A549 (cell line): ENCODE measurements around the gene SGTB. TPM values are rescaled to one million over a fixed set of nuclear protein-coding genes. Genes with fewer than 3 reads are reported as not detected.
A peak's percentile ranks its signal among the peaks of the same experiment; 100 is the strongest.

ENCODE experiments used
- ATAC-seq, 2 experiments: fragments of 200-7000 bp in 1 of 2; fragments of >200 bp in 1 of 2; cut with Nextera tagmentation in 1 of 2; cut with Tn5 transposase in 1 of 2; 3 replicates each; pipeline versions ENCODE4 v1.8.0 to v1.9.1; 2018 to 2020; ENCODE audit warnings: mild to moderate bottlenecking in 1 of 2, moderate library complexity in 1 of 2
- CTCF ChIA-PET: fragments of 300-600 bp; sonication (Branson Sonifier 250); formaldehyde crosslinking; extraction: SDS; loops from one replicate; lab custom pipeline; 2021; ENCODE audit warnings: antibody characterized with exemption, inconsistent platforms; lab: Yijun Ruan, JAX
- POLR2A ChIA-PET: fragments of 350-600 bp; formaldehyde crosslinking; extraction: SDS; loops from one replicate; lab custom pipeline; 2021; ENCODE audit warnings: antibody characterized with exemption, inconsistent platforms; lab: Yijun Ruan, JAX
- DNase-seq, 2 experiments: peaks; one replicate each; pipeline versions ENCODE4 v3.0.0 to v3.0.0-alpha.2; 2011 to 2016; ENCODE audit warnings: low read depth in 1 of 2, low spot score in 1 of 2
- FAIRE-seq: peaks from 2 replicates; lab custom pipeline; 2011; peaks lifted over from hg19 to GRCh38; lab: Jason Lieb, UNC
- H3K27ac ChIP-seq, 2 experiments: fragments of >200 bp; sonication (Bioruptor Twin); formaldehyde crosslinking; 3 replicates each; pipeline ENCODE4 v1.5.1; 2016 to 2017
- H3K4me1 ChIP-seq: fragments of >200 bp; sonication (Bioruptor Twin); formaldehyde crosslinking; 3 replicates; pipeline ENCODE4 v1.6.1; 2016
- H3K4me2 ChIP-seq: fragments of >200 bp; sonication (Bioruptor Twin); formaldehyde crosslinking; 3 replicates; pipeline ENCODE4 v1.6.1; 2016
- H3K4me3 ChIP-seq: fragments of >200 bp; sonication (Bioruptor Twin); formaldehyde crosslinking; 3 replicates; pipeline ENCODE4 v1.5.1; 2016
- H3K9me3 ChIP-seq: fragments of >200 bp; sonication (Bioruptor Twin); formaldehyde crosslinking; 3 replicates; pipeline ENCODE4 v1.6.1; 2016
- CHD2 ChIP-seq: fragments of 150-350 bp; IDR thresholded peaks from 2 replicates; pipeline ENCODE4 v1.6.1; 2014; ENCODE audit warnings: low read length; ENCODE audit not compliant: partially characterized antibody
- E2F6 ChIP-seq: IDR thresholded peaks from 2 replicates; pipeline ENCODE4 v1.6.1; 2012; ENCODE audit warnings: low read depth, borderline replicate concordance
- EHF ChIP-seq: fragments of 250-450 bp; sonication (Bioruptor Pico); IDR thresholded peaks from 2 replicates; pipeline ENCODE4 v1.5.0; 2020; ENCODE audit warnings: mild to moderate bottlenecking
- EHMT2 ChIP-seq: fragments of 200-600 bp; sonication (generic); IDR thresholded peaks from 2 replicates; pipeline ENCODE4 v1.6.1; 2016; ENCODE audit warnings: antibody characterized with exemption, low read depth, mild to moderate bottlenecking, moderate library complexity
- ESRRA ChIP-seq: fragments of 150-350 bp; IDR thresholded peaks from 2 replicates; pipeline ENCODE4 v1.6.1; 2014; ENCODE audit warnings: mild to moderate bottlenecking, low read length, borderline replicate concordance
- GATA3 ChIP-seq: IDR thresholded peaks from 2 replicates; pipeline ENCODE4 v1.6.1; 2012; ENCODE audit warnings: borderline replicate concordance
- HMGXB4 ChIP-seq: fragments of 250-450 bp; sonication (Bioruptor Pico); IDR thresholded peaks from 2 replicates; pipeline ENCODE4 v1.5.0; 2021; ENCODE audit warnings: mild to moderate bottlenecking, moderate library complexity, borderline replicate concordance
- HOXB13 ChIP-seq: fragments of 250-450 bp; sonication (Bioruptor Pico); IDR thresholded peaks from 2 replicates; pipeline ENCODE4 v1.5.0; 2020; ENCODE audit warnings: low read depth, mild to moderate bottlenecking, moderate library complexity
- HOXB5 ChIP-seq: fragments of 250-450 bp; sonication (Bioruptor Pico); IDR thresholded peaks from 2 replicates; pipeline ENCODE4 v1.5.0; 2020; ENCODE audit warnings: mild to moderate bottlenecking, moderate library complexity
- JUN ChIP-seq, 2 experiments: fragments of >200 bp; sonication (Bioruptor Twin); formaldehyde crosslinking; IDR thresholded peaks; 2 replicates in 1 of 2; 3 replicates in 1 of 2; pipeline ENCODE4 v1.6.1; 2016 to 2017
- JUNB ChIP-seq: fragments of >200 bp; sonication (Bioruptor Twin); formaldehyde crosslinking; IDR thresholded peaks from 2 replicates; pipeline ENCODE4 v1.6.1; 2016
- KDM1A ChIP-seq: fragments of 200-600 bp; sonication (generic); IDR thresholded peaks from 2 replicates; pipeline ENCODE4 v1.6.1; 2016; ENCODE audit warnings: low read depth, mild to moderate bottlenecking
- KDM5A ChIP-seq: fragments of 200-600 bp; sonication (generic); IDR thresholded peaks from 2 replicates; pipeline ENCODE4 v1.6.1; 2016; ENCODE audit warnings: antibody characterized with exemption, mild to moderate bottlenecking
- MAZ ChIP-seq: fragments of 150-350 bp; IDR thresholded peaks from 2 replicates; pipeline ENCODE4 v1.6.1; 2014; ENCODE audit warnings: antibody characterized with exemption, low read depth, low read length, borderline replicate concordance
- MYC ChIP-seq: IDR thresholded peaks from 2 replicates; pipeline ENCODE4 v1.6.1; 2012; ENCODE audit warnings: mild to moderate bottlenecking, inconsistent platforms, low read length, improper control_type of control experiment, borderline replicate concordance
- PHF8 ChIP-seq: fragments of 200-600 bp; sonication (generic); IDR thresholded peaks from 2 replicates; pipeline ENCODE4 v1.6.1; 2016; ENCODE audit warnings: low read depth, mild to moderate bottlenecking, antibody characterized with exemption, moderate library complexity, borderline replicate concordance
- POLR2A ChIP-seq: IDR thresholded peaks from 2 replicates; pipeline ENCODE4 v1.6.1; 2012; ENCODE audit warnings: mild to moderate bottlenecking, low read length
- SMC3 ChIP-seq: fragments of >200 bp; sonication (Bioruptor Twin); formaldehyde crosslinking; IDR thresholded peaks from 3 replicates; pipeline ENCODE4 v1.6.1; 2018; ENCODE audit warnings: inconsistent platforms
- TFCP2L1 ChIP-seq: fragments of 250-450 bp; sonication (Bioruptor Pico); IDR thresholded peaks from 2 replicates; pipeline ENCODE4 v1.5.0; 2021; ENCODE audit warnings: mild to moderate bottlenecking
- ZC3H11A ChIP-seq: fragments of 450-650 bp; IDR thresholded peaks from 2 replicates; pipeline ENCODE4 v1.6.1; 2014; ENCODE audit warnings: antibody characterized with exemption, mild to moderate bottlenecking
- ZFP36 ChIP-seq: fragments of 450-650 bp; IDR thresholded peaks from 2 replicates; pipeline ENCODE4 v1.6.1; 2014; ENCODE audit warnings: borderline replicate concordance; ENCODE audit not compliant: partially characterized antibody
- WGBS: methylation state at CpG from one replicate; pipeline ENCODE4 v1.1.6; 2017; ENCODE audit errors: missing lambda C conversion rate; 5-methylcytosine and 5-hydroxymethylcytosine counted together
- polyA minus RNA-seq: library from RNA; depleted of rRNA, polyadenylated mRNA; stranded (reverse); fragments of >200 nt; gene quantifications from 2 replicates; pipeline ENCODE4 v1.2.3, GENCODE V29; 2011; rRNA and poly(A)+ RNA removed
- polyA plus RNA-seq, 4 experiments: library from polyadenylated mRNA; depleted of rRNA in 3 of 4; stranded (reverse); fragments of >200 nt; fragmentation: RNase III in 1 of 4; extraction: RNeasy Plus Mini Kit Qiagen cat#74134 plus additional on column Dnase treatment in 1 of 4; gene quantifications; 2 replicates in 3 of 4; 3 replicates in 1 of 4; pipeline ENCODE4 v1.2.3, GENCODE V29; 2011 to 2017
- TF ChIP-seq, protein P1 (sequence below): fragments of >200 bp; sonication (Bioruptor Twin); formaldehyde crosslinking; IDR thresholded peaks from 3 replicates; pipeline ENCODE4 v1.6.1; 2016
- TF ChIP-seq, protein P2 (sequence below): IDR thresholded peaks from 2 replicates; pipeline ENCODE4 v1.6.1; 2012
- TF ChIP-seq, protein P3 (sequence below): fragments of >200 bp; sonication (Bioruptor Twin); formaldehyde crosslinking; IDR thresholded peaks from 3 replicates; pipeline ENCODE4 v1.5.1; 2016
- TF ChIP-seq, protein P4 (sequence below): fragments of 200-600 bp; sonication (generic); IDR thresholded peaks from 2 replicates; pipeline ENCODE4 v1.6.1; 2016; ENCODE audit warnings: antibody characterized with exemption, mild to moderate bottlenecking, moderate library complexity

The SGTB gene
- polyA plus RNA-seq (2011; rRNA removed) = 13.9 and 17.4 TPM in 2 replicates
- polyA plus RNA-seq (2012; cell fraction: cytosol; rRNA removed) = 2.3 and 2.5 TPM in 2 replicates
- 1.2 and 1.8 TPM in 2 replicates for polyA plus RNA-seq (2012; cell fraction: nucleus; rRNA removed)
- polyA plus RNA-seq (2017; fragmentation: RNase III; extraction: RNeasy Plus Mini Kit Qiagen cat#74134 plus additional on column Dnase treatment) = 8.0 to 9.3 TPM (median 8.6 TPM) in 3 replicates
- 4.7 and 4.8 TPM in 2 replicates for polyA minus RNA-seq

DNA sequence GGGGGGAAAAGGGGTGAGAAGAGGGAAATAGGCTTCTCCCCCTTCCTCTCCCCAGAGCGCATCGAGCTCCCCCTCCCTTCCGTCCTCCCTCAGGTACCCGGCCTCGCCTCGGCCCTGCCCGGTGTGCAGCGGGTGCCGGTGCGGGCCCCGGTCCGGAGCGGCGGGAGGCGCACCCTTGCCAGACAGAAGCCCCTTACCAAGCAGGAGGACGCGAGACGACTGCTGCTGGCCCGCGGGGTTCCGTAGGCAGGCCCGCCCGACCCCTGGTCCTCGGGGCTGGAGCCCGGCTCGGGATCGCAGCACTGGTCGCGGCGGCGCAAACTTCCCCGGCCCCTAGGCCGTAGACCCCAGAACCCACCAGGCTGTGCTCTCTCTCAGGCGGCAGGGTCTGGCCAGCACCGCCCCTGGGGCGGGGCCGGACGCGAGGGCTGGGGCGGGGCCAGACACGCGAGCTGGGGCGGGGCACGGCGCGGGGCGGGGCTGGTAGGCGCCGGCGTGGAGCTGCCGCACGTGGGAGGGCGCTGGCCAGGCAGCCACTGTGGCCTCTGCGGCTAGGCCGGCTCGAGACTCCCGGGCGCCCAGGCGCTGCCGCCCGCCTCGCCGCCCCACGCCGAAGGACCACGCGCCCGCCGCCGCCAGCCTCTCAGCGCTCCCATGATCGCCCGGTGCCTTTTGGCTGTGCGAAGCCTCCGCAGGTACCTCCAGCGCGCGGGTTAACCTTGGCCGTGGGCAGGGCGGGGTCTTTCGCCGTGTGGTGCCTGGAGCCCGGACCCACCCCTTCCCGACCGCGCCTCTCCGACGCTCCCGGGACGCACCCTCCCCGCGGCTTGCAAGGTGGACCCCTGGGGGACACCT lies at the start of gene SGTB, which contains the start of gene NLN:
Gene SGTB (minus strand): TSS at position 390 of the 855 bp plus-strand sequence. CDS start 1,302 bp downstream, outside the sequence.
Gene NLN (plus strand): TSS at position 486 of the 855 bp plus-strand sequence. CDS start 169 bp downstream, at position 655.
- DNase-seq = peak; percentile 74 to 80
- Histone ChIP-seq H3K9me3 (no peaks in the 10 kb centered on the region), H3K4me3 (peak within 1 kb of the TSS; percentile 99), H3K4me2 (peak within 1 kb of the TSS; percentile 95), H3K4me1 (peaks cover 20% of the 10 kb centered on the region), H3K27ac (peak within 1 kb of the TSS; percentile 92 to 97)
- no peak for TF ChIP-seq E2F6
- TF ChIP-seq HOXB5 (CRISPR knock-in tag) = 0 out of 2 replicates have a peak, but pooled peaks have one; percentile 31
- TF ChIP-seq, protein P1, sequence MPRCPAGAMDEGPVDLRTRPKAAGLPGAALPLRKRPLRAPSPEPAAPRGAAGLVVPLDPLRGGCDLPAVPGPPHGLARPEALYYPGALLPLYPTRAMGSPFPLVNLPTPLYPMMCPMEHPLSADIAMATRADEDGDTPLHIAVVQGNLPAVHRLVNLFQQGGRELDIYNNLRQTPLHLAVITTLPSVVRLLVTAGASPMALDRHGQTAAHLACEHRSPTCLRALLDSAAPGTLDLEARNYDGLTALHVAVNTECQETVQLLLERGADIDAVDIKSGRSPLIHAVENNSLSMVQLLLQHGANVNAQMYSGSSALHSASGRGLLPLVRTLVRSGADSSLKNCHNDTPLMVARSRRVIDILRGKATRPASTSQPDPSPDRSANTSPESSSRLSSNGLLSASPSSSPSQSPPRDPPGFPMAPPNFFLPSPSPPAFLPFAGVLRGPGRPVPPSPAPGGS = peak; percentile 60; the same call in 1 of the 3 replicates
- TF ChIP-seq ESRRA = no peak
- TF ChIP-seq SMC3 = 0 out of 3 replicates have a peak, but pooled peaks have one; percentile 6
- TF ChIP-seq KDM5A = no peak
- peak; percentile 27; the same call in 1 of the 2 replicates for TF ChIP-seq GATA3
- peak; percentile 85; the same call in 1 of the 2 replicates for TF ChIP-seq MYC
- TF ChIP-seq ZC3H11A = no peak
- peak in 1 of 2 experiments; percentile 74; a peak in 2 of 5 replicates for TF ChIP-seq JUN (IDR thresholded peaks at IDR 0.05)
- peak; percentile 73 for TF ChIP-seq POLR2A
- TF ChIP-seq EHF (CRISPR knock-in tag) = no peak
- TF ChIP-seq, protein P2, sequence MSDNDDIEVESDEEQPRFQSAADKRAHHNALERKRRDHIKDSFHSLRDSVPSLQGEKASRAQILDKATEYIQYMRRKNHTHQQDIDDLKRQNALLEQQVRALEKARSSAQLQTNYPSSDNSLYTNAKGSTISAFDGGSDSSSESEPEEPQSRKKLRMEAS = peak; percentile 90
- TF ChIP-seq TFCP2L1 (CRISPR knock-in tag) = 0 out of 2 replicates have a peak, but pooled peaks have one; percentile 26
- TF ChIP-seq PHF8 = peak; percentile 47
- no peak for TF ChIP-seq CHD2
- peak; percentile 88 to 90 for ATAC-seq
- ChIA-PET CTCF (no interaction called here), POLR2A (interaction anchor here (0.5 to 1.0 kb wide), 5 partner anchors 22 to 364 kb away, joined by 3 to 7 read pairs (median 3); partner anchors contain the start of genes ERBIN and TRIM23)
- under 1% methylated on average over 23 of the region's 92 CpGs for whole genome bisulfite sequencing
- FAIRE-seq = no peak

DNA sequence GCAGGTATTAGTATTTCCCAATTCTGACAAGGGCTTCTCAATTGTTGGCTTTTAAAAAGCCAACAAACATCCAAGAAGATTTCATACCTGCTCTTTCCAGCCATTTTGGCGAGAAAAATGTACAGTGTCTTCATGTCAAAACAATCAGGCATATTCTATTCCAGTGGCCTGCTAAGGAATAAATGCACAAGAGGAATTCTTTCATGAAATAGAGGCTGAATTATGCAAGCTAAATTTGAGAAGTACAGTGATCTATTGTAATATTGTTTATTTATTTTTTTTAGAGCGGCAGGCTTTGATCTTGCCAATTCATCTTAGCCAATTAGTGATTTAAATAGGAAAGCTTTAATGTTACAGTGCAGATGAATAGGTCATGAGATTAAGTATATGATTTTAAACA lies 49.4 kb upstream of the SGTB start:
- POLR2A ChIA-PET = no interaction called here
- WGBS = 88% methylated on average over 2 of the region's 2 CpGs

More for the DNA sequence above, 49.4 kb upstream of the SGTB start:
- Histone ChIP-seq H3K4me1 (peaks cover 21% of the 10 kb centered on the region), H3K27ac (no peak overlapping the region), H3K4me3 (no peak overlapping the region), H3K9me3 (no peaks in the 10 kb centered on the region), H3K4me2 (no peak overlapping the region)
- TF ChIP-seq HOXB13 (CRISPR knock-in tag) = no peak
- TF ChIP-seq HOXB5 (CRISPR knock-in tag) = no peak
- TF ChIP-seq, protein P3, sequence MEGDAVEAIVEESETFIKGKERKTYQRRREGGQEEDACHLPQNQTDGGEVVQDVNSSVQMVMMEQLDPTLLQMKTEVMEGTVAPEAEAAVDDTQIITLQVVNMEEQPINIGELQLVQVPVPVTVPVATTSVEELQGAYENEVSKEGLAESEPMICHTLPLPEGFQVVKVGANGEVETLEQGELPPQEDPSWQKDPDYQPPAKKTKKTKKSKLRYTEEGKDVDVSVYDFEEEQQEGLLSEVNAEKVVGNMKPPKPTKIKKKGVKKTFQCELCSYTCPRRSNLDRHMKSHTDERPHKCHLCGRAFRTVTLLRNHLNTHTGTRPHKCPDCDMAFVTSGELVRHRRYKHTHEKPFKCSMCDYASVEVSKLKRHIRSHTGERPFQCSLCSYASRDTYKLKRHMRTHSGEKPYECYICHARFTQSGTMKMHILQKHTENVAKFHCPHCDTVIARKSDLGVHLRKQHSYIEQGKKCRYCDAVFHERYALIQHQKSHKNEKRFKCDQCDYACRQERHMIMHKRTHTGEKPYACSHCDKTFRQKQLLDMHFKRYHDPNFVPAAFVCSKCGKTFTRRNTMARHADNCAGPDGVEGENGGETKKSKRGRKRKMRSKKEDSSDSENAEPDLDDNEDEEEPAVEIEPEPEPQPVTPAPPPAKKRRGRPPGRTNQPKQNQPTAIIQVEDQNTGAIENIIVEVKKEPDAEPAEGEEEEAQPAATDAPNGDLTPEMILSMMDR = no peak
- no peak for TF ChIP-seq MAZ
- TF ChIP-seq SMC3 = no peak
- no peak for TF ChIP-seq HMGXB4 (CRISPR knock-in tag)
- TF ChIP-seq JUNB = no peak
- TF ChIP-seq EHMT2 = no peak
- no peak for TF ChIP-seq ZFP36
- TF ChIP-seq KDM1A = no peak
- TF ChIP-seq, protein P4, sequence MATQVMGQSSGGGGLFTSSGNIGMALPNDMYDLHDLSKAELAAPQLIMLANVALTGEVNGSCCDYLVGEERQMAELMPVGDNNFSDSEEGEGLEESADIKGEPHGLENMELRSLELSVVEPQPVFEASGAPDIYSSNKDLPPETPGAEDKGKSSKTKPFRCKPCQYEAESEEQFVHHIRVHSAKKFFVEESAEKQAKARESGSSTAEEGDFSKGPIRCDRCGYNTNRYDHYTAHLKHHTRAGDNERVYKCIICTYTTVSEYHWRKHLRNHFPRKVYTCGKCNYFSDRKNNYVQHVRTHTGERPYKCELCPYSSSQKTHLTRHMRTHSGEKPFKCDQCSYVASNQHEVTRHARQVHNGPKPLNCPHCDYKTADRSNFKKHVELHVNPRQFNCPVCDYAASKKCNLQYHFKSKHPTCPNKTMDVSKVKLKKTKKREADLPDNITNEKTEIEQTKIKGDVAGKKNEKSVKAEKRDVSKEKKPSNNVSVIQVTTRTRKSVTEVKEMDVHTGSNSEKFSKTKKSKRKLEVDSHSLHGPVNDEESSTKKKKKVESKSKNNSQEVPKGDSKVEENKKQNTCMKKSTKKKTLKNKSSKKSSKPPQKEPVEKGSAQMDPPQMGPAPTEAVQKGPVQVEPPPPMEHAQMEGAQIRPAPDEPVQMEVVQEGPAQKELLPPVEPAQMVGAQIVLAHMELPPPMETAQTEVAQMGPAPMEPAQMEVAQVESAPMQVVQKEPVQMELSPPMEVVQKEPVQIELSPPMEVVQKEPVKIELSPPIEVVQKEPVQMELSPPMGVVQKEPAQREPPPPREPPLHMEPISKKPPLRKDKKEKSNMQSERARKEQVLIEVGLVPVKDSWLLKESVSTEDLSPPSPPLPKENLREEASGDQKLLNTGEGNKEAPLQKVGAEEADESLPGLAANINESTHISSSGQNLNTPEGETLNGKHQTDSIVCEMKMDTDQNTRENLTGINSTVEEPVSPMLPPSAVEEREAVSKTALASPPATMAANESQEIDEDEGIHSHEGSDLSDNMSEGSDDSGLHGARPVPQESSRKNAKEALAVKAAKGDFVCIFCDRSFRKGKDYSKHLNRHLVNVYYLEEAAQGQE = no peak
- ATAC-seq (no peak), DNase-seq (no peak), FAIRE-seq (no peak)
- CTCF ChIA-PET = no interaction called here
